MM.1S (cell line): Measurements from ENCODE around the gene REC8.

Source experiments
- EZH2 ChIP-seq: fragments of 300-600 bp; sonication (generic); optimal IDR thresholded peaks from 2 replicates; pipeline ENCODE3; 2017; ENCODE audit warnings: low read depth, mild to moderate bottlenecking, antibody characterized with exemption, low read length, mixed read lengths
- TF ChIP-seq, protein P1 (sequence below): fragments of 300-600 bp; sonication (generic); IDR thresholded peaks from 2 replicates; pipeline ENCODE4 v1.5.1; 2016; ENCODE audit warnings: antibody characterized with exemption, low read length, mixed read lengths

DNA sequence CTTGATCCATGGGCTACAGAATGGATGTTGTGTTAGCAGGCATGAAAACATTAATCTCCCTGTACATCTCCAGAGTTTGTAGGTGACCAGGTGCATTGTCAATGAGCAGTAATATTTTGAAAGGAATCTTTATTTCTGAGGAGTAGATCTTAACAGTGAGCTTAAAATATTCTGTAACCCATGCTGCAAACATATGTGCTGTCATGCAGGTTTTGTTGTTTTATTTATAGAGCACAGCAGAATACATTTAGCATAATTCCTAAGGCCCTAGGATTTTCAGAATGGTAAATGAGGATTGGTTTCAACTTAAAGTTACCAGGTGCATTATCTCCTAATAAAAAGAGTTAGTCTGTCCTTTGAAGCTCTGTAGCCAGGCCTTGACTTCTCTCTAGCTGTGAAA, 44.9 kb upstream of the REC8 start:
- no peak for TF ChIP-seq EZH2
- TF ChIP-seq, protein P1, sequence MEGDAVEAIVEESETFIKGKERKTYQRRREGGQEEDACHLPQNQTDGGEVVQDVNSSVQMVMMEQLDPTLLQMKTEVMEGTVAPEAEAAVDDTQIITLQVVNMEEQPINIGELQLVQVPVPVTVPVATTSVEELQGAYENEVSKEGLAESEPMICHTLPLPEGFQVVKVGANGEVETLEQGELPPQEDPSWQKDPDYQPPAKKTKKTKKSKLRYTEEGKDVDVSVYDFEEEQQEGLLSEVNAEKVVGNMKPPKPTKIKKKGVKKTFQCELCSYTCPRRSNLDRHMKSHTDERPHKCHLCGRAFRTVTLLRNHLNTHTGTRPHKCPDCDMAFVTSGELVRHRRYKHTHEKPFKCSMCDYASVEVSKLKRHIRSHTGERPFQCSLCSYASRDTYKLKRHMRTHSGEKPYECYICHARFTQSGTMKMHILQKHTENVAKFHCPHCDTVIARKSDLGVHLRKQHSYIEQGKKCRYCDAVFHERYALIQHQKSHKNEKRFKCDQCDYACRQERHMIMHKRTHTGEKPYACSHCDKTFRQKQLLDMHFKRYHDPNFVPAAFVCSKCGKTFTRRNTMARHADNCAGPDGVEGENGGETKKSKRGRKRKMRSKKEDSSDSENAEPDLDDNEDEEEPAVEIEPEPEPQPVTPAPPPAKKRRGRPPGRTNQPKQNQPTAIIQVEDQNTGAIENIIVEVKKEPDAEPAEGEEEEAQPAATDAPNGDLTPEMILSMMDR: no peak
